Measurements from ENCODE around the gene CACTIN. TPM values are rescaled to one million over a fixed set of nuclear protein-coding genes. Genes with fewer than 3 reads are reported as not detected.

The CACTIN gene
- 10 to 100 TPM in 3 of 4 donors, 1 to 10 TPM in 1; 6.8 to 28.4 (median 20.7) TPM for total RNA-seq

DNA sequence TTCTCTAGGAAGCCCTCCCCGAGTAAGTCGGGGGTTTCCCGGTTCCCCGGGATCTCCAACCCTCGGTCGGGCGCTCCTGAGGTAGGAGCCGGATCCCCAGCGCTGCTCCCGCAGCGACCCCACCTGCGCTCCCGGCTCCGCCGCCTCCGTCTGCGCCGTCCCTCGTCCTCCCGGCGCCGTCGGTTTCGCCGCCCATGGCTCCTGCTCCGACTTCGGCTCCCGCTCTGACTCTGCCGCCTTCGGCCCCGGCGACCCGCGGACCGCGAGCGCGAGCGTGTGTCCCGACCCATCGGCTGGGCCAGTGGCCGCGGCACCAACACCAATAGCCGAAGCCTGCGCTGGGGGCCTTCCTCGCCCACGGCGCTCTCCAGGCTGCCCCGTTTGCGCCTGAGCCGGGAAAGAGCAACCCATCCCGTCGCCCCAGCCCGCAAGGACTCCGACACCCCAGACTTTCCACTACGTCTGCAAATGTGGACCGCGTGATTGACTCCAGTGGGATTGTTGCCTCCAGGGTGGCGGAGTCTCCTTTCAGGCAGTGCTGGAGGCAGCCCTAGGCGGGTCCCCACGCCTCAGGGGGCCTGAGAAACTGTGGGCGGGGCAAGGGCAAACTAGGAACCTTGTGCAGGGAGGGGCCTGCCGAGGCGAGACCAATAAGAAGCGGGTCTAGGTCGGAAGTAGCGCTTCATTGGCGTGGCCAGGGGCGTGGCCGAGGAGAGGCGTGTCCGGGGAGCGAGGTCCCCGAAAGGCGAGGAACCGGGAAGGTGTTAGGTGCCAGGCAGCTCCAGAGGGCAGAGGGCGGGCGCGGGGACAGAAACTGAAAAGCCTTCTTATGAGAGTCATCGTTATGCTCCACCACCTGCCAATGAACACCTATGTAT, at the start of gene CACTIN:
Gene CACTIN, minus strand, starts transcription at position 318 of the 878 bp plus-strand sequence. Its CDS starts 28 bp downstream, at position 290.
- TF ChIP-seq POLR2A (IDR thresholded peaks at IDR 0.05) = peak; percentile 32 to 78
- TF ChIP-seq, protein P1, sequence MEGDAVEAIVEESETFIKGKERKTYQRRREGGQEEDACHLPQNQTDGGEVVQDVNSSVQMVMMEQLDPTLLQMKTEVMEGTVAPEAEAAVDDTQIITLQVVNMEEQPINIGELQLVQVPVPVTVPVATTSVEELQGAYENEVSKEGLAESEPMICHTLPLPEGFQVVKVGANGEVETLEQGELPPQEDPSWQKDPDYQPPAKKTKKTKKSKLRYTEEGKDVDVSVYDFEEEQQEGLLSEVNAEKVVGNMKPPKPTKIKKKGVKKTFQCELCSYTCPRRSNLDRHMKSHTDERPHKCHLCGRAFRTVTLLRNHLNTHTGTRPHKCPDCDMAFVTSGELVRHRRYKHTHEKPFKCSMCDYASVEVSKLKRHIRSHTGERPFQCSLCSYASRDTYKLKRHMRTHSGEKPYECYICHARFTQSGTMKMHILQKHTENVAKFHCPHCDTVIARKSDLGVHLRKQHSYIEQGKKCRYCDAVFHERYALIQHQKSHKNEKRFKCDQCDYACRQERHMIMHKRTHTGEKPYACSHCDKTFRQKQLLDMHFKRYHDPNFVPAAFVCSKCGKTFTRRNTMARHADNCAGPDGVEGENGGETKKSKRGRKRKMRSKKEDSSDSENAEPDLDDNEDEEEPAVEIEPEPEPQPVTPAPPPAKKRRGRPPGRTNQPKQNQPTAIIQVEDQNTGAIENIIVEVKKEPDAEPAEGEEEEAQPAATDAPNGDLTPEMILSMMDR (IDR thresholded peaks at IDR 0.05) = peak in 2 of 4 experiments; percentile 51 to 53
- H3K4me1 ChIP-seq = peaks cover 7 to 10% of the 10 kb centered on the region in 2 donors
- peak; percentile 98 to 99 for DNase-seq
- H3K9me3 ChIP-seq = no peaks in the 10 kb centered on the region
- intact Hi-C loops (cut with DNase I; ENCODE audit: low total_unique reads) = no loop called here
- peak within 1 kb of the TSS; percentile 91 to 92 for H3K27ac ChIP-seq
- H3K4me3 ChIP-seq = peak within 1 kb of the TSS; percentile 87 to 89
- H3K36me3 ChIP-seq = no peaks in the 10 kb centered on the region
- no peaks in the 10 kb centered on the region for H3K27me3 ChIP-seq

DNA sequence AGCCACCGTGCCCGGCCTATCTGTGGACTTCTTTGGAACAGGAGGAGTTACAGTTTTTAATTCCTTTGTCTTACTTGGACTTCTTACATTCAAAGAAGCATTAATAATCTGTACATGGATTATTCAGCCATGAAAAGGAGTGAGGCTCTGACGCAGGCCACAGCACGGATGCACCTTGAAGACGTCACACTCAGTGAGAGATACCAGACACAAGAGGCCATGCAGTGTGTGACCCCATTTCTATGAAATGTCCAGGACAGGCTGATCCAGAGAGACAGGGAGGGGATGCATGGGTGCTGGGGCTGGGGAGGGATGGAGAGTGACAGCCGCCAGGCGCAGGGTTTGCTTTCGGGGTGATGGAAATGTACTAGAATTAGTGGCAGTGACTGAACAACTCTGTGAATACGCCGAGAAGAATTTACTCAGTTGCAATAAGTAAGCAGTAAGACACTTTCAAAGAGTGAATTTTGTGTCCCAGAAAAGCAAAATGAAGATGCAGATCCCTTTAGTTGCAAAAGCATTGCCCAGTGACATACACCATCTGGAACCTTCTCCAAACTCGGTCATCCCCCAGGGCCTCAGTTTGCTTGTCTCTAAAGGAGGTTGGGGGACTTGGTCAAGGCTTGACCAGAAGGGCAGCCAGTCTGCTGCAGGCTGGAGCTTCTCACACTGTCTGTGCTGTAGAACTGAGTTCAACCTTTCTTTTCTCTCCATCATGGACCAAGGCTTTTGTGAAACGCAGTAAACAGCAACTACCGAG, 48.4 kb upstream of the CACTIN start:
- Histone ChIP-seq H3K27ac (peak overlapping the region; percentile 5 to 8), H3K4me3 (no peak overlapping the region), H3K27me3 (no peaks in the 10 kb centered on the region), H3K36me3 (no peaks in the 10 kb centered on the region), H3K9me3 (no peaks in the 10 kb centered on the region), H3K4me1 (peaks cover 5 to 15% of the 10 kb centered on the region in 2 donors)
- TF ChIP-seq, protein P1 (IDR thresholded peaks at IDR 0.05) = no peak
- no peak for TF ChIP-seq POLR2A (IDR thresholded peaks at IDR 0.05)
- intact Hi-C loops (cut with DNase I; ENCODE audit: low total_unique reads) = no loop called here
- no peak for DNase-seq

DNA sequence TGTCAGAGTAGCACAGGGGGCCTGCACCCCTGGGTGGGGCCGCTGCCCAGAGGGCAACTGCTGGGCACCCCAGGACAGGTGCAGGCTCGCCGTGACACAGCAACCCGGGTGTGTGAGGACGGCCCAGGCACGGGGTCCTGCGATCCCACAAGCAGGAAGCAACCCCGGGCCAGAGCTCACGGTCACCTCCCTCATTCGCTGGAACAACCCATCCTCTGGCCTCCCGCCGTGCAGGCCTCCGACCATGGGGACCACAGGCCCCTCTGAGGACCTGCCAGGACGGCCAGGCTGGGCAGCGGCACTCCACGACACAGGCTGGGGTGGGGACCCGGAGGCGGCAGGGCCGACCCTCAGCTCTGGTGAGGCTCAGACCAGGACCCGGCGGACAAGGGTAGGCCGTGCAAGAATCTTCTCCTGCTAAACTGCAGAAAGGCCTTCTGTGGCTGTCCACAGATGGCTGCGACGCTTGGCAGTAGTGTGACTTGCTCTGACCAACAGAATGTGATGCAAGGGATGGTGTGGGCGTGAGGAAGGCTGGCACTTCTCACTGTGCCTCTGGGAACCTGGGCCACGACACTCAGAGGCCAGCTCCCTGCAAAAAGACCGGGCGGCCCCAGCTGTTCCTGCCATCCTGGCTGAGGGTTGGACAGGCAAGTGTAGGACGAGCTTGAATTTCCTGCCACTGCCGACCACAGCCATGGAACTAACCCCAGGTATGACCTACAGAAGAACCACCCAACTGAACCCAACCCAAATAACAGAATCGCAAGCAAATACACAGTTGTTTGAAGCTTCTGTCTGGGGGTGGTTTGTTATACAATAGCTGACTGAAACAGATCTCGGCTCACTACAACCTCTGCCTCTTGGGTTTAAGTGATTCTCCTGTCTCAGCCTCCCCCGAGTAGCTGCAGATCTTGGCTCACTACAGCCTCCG, 47.2 kb upstream of the CACTIN start:
- H3K4me3 ChIP-seq = no peak overlapping the region
- no peak for TF ChIP-seq POLR2A (IDR thresholded peaks at IDR 0.05)
- TF ChIP-seq, protein P1 (IDR thresholded peaks at IDR 0.05) = no peak
- H3K36me3 ChIP-seq = no peaks in the 10 kb centered on the region
- intact Hi-C loops (cut with DNase I; ENCODE audit: low total_unique reads) = no loop called here
- H3K4me1 ChIP-seq = peaks cover 13 to 27% of the 10 kb centered on the region in 2 donors
- peak overlapping the region in 1 of 2 donors; percentile 98 for H3K27ac ChIP-seq
- DNase-seq = no peak
- no peaks in the 10 kb centered on the region for H3K27me3 ChIP-seq
- no peaks in the 10 kb centered on the region for H3K9me3 ChIP-seq

DNA sequence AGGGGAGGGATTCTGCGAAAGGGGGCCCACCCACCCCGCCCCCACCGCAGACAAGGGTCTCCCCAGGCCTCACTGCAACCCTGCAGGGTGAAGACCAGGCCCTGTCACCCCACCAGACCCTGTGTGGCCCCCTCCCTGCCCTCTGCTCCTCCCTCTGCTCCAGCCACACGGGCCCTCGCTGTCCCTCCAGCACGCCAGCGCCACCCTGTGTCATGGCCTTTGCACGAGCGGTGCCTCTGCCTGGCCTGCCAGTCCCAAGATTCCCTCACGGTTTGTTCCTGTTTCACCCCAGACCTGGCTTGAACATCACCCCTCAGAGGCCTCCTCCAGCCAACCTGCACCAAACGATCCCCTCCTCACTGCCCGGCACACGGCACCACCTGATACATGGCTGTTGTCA, 46.4 kb upstream of the CACTIN start:
- TF ChIP-seq POLR2A (IDR thresholded peaks at IDR 0.05) = no peak
- H3K9me3 ChIP-seq = no peaks in the 10 kb centered on the region
- H3K36me3 ChIP-seq = no peaks in the 10 kb centered on the region
- no peak for DNase-seq
- H3K27me3 ChIP-seq = no peaks in the 10 kb centered on the region
- no peak overlapping the region for H3K4me3 ChIP-seq
- H3K4me1 ChIP-seq = peaks cover 13 to 35% of the 10 kb centered on the region in 2 donors
- peak overlapping the region; percentile 95 to 98 for H3K27ac ChIP-seq
- intact Hi-C loops (cut with DNase I; ENCODE audit: low total_unique reads) = no loop called here

DNA sequence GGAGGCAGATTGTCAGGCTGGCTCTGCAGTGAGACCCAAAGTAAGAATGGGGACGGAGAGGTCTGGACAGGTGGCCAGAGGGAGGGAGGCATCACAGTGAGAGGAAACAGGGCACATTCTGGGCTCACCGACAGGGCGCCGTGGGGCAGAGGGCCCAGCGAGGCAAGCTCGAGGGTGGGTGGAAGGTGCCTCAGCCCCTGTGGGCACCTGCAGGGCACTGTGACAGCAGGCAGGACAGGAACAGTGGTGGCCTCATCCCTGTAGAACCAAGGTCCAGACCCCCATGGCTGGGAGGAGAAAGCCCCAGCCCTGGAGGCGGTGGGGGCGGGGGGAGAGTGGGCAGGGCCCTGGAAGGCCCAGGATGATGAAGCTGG, 46.0 kb upstream of the CACTIN start:
- intact Hi-C loops (cut with DNase I; ENCODE audit: low total_unique reads) = no loop called here
- peaks cover 13 to 38% of the 10 kb centered on the region in 2 donors for H3K4me1 ChIP-seq
- DNase-seq = no peak

More for the DNA sequence above, 46.0 kb upstream of the CACTIN start:
- no peak for TF ChIP-seq POLR2A (IDR thresholded peaks at IDR 0.05)
- TF ChIP-seq, protein P1 (IDR thresholded peaks at IDR 0.05) = no peak
- Histone ChIP-seq H3K36me3 (no peaks in the 10 kb centered on the region), H3K9me3 (no peaks in the 10 kb centered on the region), H3K4me3 (no peak overlapping the region), H3K27ac (peak overlapping the region; percentile 95 to 98), H3K27me3 (no peaks in the 10 kb centered on the region)

All from uterus (tissue), 4 donors.